ENCODE measurements around the gene IGFBP7.
"Not testable (repeated sequence)": the region's sequence is repeated elsewhere in the genome, so short reads cannot be mapped to it uniquely, and the experiment has no call there.

Gene IGFBP7

GRCh38 chr4:57065730-57066482, 44.3 kb downstream of the IGFBP7 start:
- in situ Hi-C loops (cut with MboI; ENCODE audit: low pct_unique_long_range_greater_than_20kb, low sequenced_read_pairs, unreplicated experiment), result no loop called here
- DNase-seq (ENCODE audit: low spot score), result no peak
- no peak for TF ChIP-seq CTCF (IDR thresholded peaks at IDR 0.05; ENCODE audit: extremely low read depth, insufficient read depth, missing control alignments)

GRCh38 chr4:57064811-57065711, 45.1 kb downstream of the IGFBP7 start:
- TF ChIP-seq CTCF (IDR thresholded peaks at IDR 0.05; ENCODE audit: extremely low read depth, insufficient read depth, missing control alignments), result no peak
- no peak for DNase-seq (ENCODE audit: low spot score)
- in situ Hi-C loops (cut with MboI; ENCODE audit: low pct_unique_long_range_greater_than_20kb, low sequenced_read_pairs, unreplicated experiment), result no loop called here

- DNase-seq (ENCODE audit: low spot score), result no peak
- in situ Hi-C loops (cut with MboI; ENCODE audit: low pct_unique_long_range_greater_than_20kb, low sequenced_read_pairs, unreplicated experiment), result no loop called here
Observed at GRCh38 chr4:57064120-57064519, 46.1 kb downstream of the IGFBP7 start.

GRCh38 chr4:57063518-57063917, 46.7 kb downstream of the IGFBP7 start:
- in situ Hi-C loops (cut with MboI; ENCODE audit: low pct_unique_long_range_greater_than_20kb, low sequenced_read_pairs, unreplicated experiment), result no loop called here
- no peak for TF ChIP-seq CTCF (IDR thresholded peaks at IDR 0.05; ENCODE audit: extremely low read depth, insufficient read depth, missing control alignments)
- no peak for DNase-seq (ENCODE audit: low spot score)

More at GRCh38 chr4:57064120-57064519, 46.1 kb downstream of the IGFBP7 start:
- TF ChIP-seq CTCF (IDR thresholded peaks at IDR 0.05; ENCODE audit: extremely low read depth, insufficient read depth, missing control alignments), result no peak

GRCh38 chr4:57061395-57061794, 48.8 kb downstream of the IGFBP7 start:
- in situ Hi-C loops (cut with MboI; ENCODE audit: low pct_unique_long_range_greater_than_20kb, low sequenced_read_pairs, unreplicated experiment), result no loop called here
- no peak for TF ChIP-seq CTCF (IDR thresholded peaks at IDR 0.05; ENCODE audit: extremely low read depth, insufficient read depth, missing control alignments)
- no peak for DNase-seq (ENCODE audit: low spot score)

GRCh38 chr4:57060717-57061067, 49.5 kb downstream of the IGFBP7 start:
- DNase-seq (ENCODE audit: low spot score); in situ Hi-C loops (cut with MboI; ENCODE audit: low pct_unique_long_range_greater_than_20kb, low sequenced_read_pairs, unreplicated experiment): not testable (repeated sequence)
